Kidney epithelial cell (primary cell): ENCODE measurements around the gene KCNJ13. TPM values are rescaled to one million over a fixed set of nuclear protein-coding genes. Genes with fewer than 3 reads are reported as not detected.

Experiments
- DNase-seq: peaks from one replicate; pipeline ENCODE4 v3.0.0-alpha.2; 2010; ENCODE audit warnings: low read depth
- H3K27me3 ChIP-seq: 2 replicates; pipeline ENCODE4 v1.6.0; 2011; ENCODE audit warnings: low read length; ENCODE audit not compliant: control insufficient read depth, insufficient read depth
- H3K36me3 ChIP-seq: 2 replicates; pipeline ENCODE4 v1.5.1; 2011; ENCODE audit warnings: low read length; ENCODE audit not compliant: control insufficient read depth, insufficient read depth
- H3K4me3 ChIP-seq: 2 replicates; pipeline ENCODE4 v1.5.1; 2011; ENCODE audit warnings: low read depth, mild to moderate bottlenecking, control low read depth, low read length
- CTCF ChIP-seq: IDR thresholded peaks from 2 replicates; pipeline ENCODE4 v1.5.1; 2011; ENCODE audit warnings: mild to moderate bottlenecking, moderate library complexity, low read length, control low read depth, inconsistent platforms; ENCODE audit not compliant: insufficient read depth, poor library complexity, severe bottlenecking
- total RNA-seq: library from RNA; depleted of rRNA; stranded (reverse); fragments of >200 nt; gene quantifications from 2 replicates; pipeline ENCODE4 v1.2.3, GENCODE V29; 2015

Gene KCNJ13
- total RNA-seq, 1 donor from 2014 or later, result not detected

GRCh38 chr2:232791518-232791917 is 15.2 kb upstream of the KCNJ13 start:
- no peak overlapping the region for H3K4me3 ChIP-seq
- no peaks in the 10 kb centered on the region for H3K27me3 ChIP-seq
- peaks cover 2% of the 10 kb centered on the region for H3K36me3 ChIP-seq
- no peak for TF ChIP-seq CTCF
- DNase-seq, result no peak

- no peak for TF ChIP-seq CTCF
- Histone ChIP-seq H3K27me3 (no peaks in the 10 kb centered on the region), H3K4me3 (no peak overlapping the region), H3K36me3 (peaks cover 2% of the 10 kb centered on the region)
- DNase-seq, result no peak
Measured at GRCh38 chr2:232789082-232789481, 12.7 kb upstream of the KCNJ13 start.

- Histone ChIP-seq H3K27me3 (no peaks in the 10 kb centered on the region), H3K36me3 (peaks cover 2% of the 10 kb centered on the region), H3K4me3 (no peak overlapping the region)
- no peak for DNase-seq
- TF ChIP-seq CTCF, result no peak
Measured at GRCh38 chr2:232787806-232788205, 11.4 kb upstream of the KCNJ13 start.

GRCh38 chr2:232783278-232783677 is 6.9 kb upstream of the KCNJ13 start:
- Histone ChIP-seq H3K27me3 (no peaks in the 10 kb centered on the region), H3K36me3 (no peaks in the 10 kb centered on the region), H3K4me3 (no peak overlapping the region)
- DNase-seq, result no peak
- no peak for TF ChIP-seq CTCF

GRCh38 chr2:232781765-232782164 is 5.4 kb upstream of the KCNJ13 start:
- TF ChIP-seq CTCF, result no peak
- peak; percentile 97 for DNase-seq

GRCh38 chr2:232779934-232780333 is 3.6 kb upstream of the KCNJ13 start:
- no peak for TF ChIP-seq CTCF
- Histone ChIP-seq H3K27me3 (no peaks in the 10 kb centered on the region), H3K36me3 (no peaks in the 10 kb centered on the region), H3K4me3 (no peak overlapping the region)
- DNase-seq, result no peak

More at GRCh38 chr2:232781765-232782164, 5.4 kb upstream of the KCNJ13 start:
- Histone ChIP-seq H3K36me3 (no peaks in the 10 kb centered on the region), H3K4me3 (no peak overlapping the region), H3K27me3 (no peaks in the 10 kb centered on the region)
